GM18507 (cell line): ENCODE results near the gene THRAP3.
"Not testable (repeated sequence)": the region's sequence is repeated elsewhere in the genome, so short reads cannot be mapped to it uniquely, and the experiment has no call there.

ENCODE experiments used
- DNase-seq: peaks from one replicate; pipeline ENCODE4 v3.0.0; 2011; ENCODE audit warnings: low read depth; ENCODE audit not compliant: insufficient read length; ENCODE audit errors: extremely low spot score
- FAIRE-seq: peaks from 2 replicates; lab custom pipeline; 2011; peaks lifted over from hg19 to GRCh38; lab: Jason Lieb, UNC

Gene THRAP3

GRCh38 chr1:36223996-36224536 lies at the start of gene THRAP3:
Gene THRAP3 (plus strand): TSS chr1:36224443. CDS start chr1:36282564, 58,121 bp downstream.
- FAIRE-seq (peak; percentile 98), DNase-seq (peak; percentile 88)

- no peak for FAIRE-seq
- DNase-seq, result no peak
Measured at GRCh38 chr1:36174713-36175112, 49.5 kb upstream of the THRAP3 start.

- DNase-seq (no peak), FAIRE-seq (no peak)
Measured at GRCh38 chr1:36175137-36176095, 48.8 kb upstream of the THRAP3 start.

GRCh38 chr1:36176106-36176949 lies 47.9 kb upstream of the THRAP3 start:
- no peak for DNase-seq
- FAIRE-seq, result no peak

GRCh38 chr1:36177589-36178431 lies 46.4 kb upstream of the THRAP3 start:
- DNase-seq (no peak), FAIRE-seq (no peak)

GRCh38 chr1:36178471-36179219 lies 45.6 kb upstream of the THRAP3 start:
- no peak for FAIRE-seq

GRCh38 chr1:36179220-36179600 lies 45.0 kb upstream of the THRAP3 start:
- FAIRE-seq, result no peak

More at GRCh38 chr1:36178471-36179219, 45.6 kb upstream of the THRAP3 start:
- no peak for DNase-seq

GRCh38 chr1:36182734-36183133 lies 41.5 kb upstream of the THRAP3 start:
- FAIRE-seq, result no peak
- DNase-seq, result no peak

More at GRCh38 chr1:36179220-36179600, 45.0 kb upstream of the THRAP3 start:
- DNase-seq, result no peak

GRCh38 chr1:36183309-36183856 lies 40.9 kb upstream of the THRAP3 start:
- DNase-seq (no peak), FAIRE-seq (no peak)

GRCh38 chr1:36187800-36188593 lies 36.2 kb upstream of the THRAP3 start:
- DNase-seq, result peak; percentile 55

GRCh38 chr1:36196805-36197204 lies 27.4 kb upstream of the THRAP3 start:
- not testable (repeated sequence) for DNase-seq, FAIRE-seq

More at GRCh38 chr1:36187800-36188593, 36.2 kb upstream of the THRAP3 start:
- peak; percentile 95 for FAIRE-seq

- DNase-seq (no peak), FAIRE-seq (no peak)
Measured at GRCh38 chr1:36198641-36199040, 25.6 kb upstream of the THRAP3 start.

- FAIRE-seq (no peak), DNase-seq (no peak)
Measured at GRCh38 chr1:36199934-36200741, 24.1 kb upstream of the THRAP3 start.

- FAIRE-seq (no peak), DNase-seq (no peak)
Measured at GRCh38 chr1:36203027-36203553, 21.2 kb upstream of the THRAP3 start.

GRCh38 chr1:36203554-36204346 lies 20.5 kb upstream of the THRAP3 start:
- FAIRE-seq (no peak), DNase-seq (no peak)
